GM18858 (cell line): ENCODE measurements around the gene ZNF597.
A peak's percentile ranks its signal among the peaks of the same experiment; 100 is the strongest.

Source experiments
- ATAC-seq: cut with Tn5 transposase; IDR thresholded peaks from one replicate; pipeline ENCODE4 v1.9.1; 2021; ENCODE audit not compliant: unreplicated experiment

The ZNF597 gene

DNA sequence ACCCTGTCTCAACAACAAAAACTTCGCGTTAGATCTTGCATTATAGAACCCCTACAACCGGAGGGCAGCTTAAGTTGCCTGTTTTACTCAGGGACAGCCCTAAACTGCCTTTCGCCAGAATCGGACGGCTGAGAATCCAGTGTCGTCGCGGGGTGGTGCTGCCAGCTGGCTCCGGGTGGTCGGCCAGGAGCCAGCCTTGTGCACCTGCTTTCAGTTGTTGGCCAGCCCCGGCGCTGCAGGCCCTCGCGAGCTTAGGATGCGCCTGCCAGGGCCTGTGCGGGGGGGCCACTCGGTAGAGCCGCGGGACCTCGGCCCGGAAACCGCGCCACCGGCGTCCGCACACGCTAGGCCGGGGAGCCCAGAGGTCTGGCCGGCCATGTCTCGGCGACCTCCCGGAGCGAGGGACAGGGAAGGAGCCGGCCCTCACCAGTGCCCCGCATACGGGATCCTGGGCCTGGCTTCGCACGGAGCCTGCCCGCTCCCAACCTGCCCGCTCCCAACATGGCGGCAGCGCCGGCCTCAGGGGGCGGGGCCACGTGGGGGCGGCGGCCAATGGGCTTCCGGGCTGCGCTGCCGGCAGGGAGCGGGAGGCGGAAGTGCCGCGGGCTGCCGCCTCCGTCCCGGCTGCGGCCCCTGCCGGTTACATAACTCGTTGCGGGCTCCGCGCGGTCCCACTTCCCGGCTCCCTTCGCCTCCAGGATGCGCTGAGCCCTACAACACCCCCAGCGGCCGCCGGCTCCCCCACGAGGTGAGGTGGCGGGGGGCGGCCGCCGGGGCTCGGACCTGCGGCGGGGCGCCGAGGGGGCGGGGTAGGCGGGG, 14.3 kb upstream of the ZNF597 start:
- ATAC-seq = peak; percentile 61

DNA sequence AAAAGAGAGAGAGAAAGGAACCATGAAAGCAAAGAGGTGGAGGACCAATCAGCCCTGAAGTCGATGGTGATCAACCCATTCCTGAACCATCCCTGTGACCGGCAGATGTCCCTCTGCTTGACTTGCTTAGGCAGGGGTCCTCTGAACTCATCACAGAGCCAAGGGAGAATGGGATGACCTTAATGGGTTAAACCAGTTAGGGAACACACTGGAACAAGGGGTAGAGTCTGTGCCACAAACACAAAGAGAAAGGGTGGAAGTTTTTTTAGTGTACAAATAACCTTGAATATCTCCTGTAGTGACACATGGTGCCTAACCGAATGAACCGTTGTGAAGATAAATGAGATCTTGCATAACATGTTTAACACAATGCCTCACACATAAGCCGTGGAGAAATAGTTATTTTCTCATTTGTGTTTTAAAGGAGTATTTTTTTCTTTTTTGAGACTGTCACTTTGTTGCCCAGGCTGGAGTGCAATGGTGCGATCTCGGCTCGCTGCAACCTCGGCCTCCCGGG, 11.4 kb upstream of the ZNF597 start:
- ATAC-seq = no peak

DNA sequence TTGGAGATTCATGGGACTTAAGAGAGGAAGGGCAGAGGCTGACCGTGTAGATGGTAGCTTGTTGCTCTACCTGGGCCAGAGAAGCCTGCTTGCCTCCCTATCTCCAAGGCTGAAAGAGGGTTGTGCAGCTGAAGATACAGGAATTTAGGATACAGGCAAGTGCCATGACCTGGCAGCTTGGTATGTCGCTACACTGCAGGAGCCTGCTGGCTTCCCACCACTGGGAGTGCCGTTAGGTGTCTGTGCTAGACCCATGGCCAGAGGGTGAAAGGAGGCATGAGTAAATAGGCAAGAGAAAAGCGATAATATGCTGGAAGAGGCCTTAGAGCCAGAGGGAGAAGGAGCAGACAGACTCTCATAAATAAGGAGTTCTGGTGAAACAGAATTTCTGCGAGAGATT, 10.8 kb upstream of the ZNF597 start:
- no peak for ATAC-seq

DNA sequence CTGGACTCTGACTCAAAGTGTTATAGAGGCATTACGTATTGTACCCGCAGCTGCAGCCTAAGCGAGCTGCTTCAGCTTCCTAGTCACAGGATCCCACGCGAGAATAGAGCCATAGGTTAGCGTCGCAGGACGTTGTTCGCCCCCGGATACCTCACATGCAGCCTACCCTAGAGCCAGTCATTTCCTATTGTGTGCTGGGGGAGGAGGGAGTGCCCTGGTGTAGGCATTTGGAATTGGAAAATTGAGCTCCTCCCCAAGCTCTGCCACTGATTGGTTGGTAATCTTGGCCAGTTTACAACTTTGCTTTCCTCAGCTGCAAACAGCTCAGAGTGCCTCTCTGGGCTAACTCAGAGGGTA, 706 bp upstream of the ZNF597 start:
- ATAC-seq = no peak

DNA sequence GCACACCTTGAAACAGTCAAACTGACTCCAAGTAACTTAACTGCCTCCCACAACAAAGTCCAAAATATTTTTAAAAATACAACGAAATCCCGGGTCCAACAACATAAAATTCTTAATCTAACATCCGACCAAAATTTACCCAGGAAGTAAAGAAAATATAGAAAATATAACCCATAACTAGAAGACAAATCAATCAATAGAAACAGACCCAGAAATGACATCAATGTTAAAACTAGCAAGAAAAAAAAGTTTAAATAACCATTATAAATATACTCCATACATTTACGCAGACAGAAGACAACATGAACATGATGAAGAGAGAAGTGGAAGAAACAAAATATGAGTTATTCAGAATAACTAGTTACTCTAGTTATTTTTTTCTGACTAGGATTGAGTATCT, 3.7 kb downstream of the ZNF597 start:
- no peak for ATAC-seq

DNA sequence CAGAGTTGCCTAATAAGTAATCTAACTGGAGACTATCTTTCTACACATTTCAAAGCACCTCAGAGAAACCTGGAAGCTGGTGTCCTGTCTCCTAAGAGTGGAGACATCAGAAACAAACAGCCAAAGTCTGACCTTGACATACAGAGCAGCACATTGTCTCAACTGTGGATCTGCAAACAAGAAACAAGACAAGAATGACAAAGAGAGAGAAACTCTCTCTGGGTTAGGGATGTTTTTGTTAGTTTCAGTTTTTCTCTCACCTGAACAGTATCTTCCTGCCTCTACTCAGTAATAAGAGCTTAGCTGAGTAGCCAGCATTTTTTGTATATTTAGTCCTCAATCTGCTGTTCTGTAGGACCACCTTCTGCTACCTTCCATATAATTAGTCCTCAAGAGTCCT, 8.9 kb downstream of the ZNF597 start:
- no peak for ATAC-seq

DNA sequence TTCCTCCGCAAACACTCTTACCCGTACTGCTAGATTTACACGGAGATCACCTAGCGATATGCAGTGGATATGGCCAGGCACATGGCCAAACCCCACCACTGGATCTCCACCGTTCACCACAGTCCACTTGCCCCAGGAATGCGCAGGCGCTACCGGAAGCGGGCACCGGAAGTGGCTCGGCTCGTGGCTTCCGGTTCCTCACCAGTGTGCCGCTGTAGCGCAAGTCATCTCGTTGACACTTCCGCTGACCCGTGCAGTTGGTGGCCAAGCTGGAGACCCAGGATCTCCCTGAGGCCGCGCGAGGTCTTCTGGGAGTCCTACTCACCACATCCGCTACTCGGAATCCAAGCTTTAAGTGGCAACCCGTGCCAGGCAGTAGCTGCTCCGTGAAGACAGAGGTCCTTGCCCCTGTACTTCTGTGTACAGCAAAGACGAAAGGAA, 11.5 kb downstream of the ZNF597 start:
- no peak for ATAC-seq

DNA sequence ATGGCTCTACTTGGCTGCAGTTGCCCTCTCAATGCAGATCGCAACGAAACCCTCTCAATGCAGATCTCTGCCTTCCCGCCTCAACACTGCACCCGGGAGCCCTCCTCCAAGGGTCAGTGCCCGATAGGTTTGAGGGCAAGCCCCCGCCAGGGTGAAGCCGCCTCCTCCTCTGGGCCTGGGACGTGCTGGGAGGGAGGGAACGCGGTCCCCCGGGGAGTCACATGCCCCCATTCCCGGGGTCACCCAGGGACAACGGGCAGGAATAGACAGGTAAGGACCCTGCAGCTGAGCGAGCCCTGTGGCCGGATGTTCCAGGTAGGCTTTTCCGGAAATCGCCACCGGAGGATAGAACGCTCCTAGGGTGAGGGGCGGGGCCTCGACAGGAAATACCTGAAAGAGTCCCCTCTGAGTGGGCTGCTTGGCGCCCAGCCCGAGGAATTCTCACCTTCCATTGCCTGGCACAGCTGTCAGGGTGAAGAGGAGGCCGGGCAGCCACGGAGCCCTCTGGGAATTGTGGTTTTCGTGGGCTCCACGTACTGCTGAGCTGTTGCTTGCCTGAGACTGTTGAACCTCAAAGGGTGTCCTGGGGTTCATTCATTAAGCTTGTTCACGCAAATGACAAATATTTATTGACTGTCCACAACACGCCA, 29.4 kb downstream of the ZNF597 start:
- no peak for ATAC-seq

DNA sequence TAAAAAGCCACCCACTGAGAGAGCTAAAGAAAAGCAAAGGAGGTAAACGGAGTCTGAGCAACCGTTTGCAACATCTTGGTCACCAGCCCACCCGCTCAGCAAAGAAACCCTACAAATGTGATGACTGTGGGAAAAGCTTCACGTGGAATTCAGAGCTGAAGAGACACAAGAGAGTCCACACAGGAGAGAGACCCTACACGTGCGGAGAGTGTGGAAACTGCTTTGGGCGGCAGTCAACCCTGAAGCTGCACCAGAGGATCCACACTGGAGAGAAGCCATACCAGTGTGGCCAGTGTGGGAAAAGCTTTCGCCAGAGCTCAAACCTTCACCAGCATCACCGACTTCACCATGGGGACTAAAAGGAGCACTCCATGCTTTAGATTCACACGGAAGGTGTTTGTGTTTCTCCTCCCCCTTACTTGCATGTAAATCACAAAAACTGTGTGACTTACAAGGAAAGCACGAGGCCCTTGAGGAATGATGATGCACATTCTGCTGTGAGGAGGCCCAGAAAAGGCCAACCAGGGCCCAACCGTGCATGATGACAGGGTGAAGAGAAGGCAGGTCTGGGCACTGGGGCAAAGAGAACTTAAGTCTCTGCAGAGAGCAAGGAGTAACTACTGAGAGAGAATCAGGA, 34.6 kb downstream of the ZNF597 start:
- ATAC-seq = no peak

DNA sequence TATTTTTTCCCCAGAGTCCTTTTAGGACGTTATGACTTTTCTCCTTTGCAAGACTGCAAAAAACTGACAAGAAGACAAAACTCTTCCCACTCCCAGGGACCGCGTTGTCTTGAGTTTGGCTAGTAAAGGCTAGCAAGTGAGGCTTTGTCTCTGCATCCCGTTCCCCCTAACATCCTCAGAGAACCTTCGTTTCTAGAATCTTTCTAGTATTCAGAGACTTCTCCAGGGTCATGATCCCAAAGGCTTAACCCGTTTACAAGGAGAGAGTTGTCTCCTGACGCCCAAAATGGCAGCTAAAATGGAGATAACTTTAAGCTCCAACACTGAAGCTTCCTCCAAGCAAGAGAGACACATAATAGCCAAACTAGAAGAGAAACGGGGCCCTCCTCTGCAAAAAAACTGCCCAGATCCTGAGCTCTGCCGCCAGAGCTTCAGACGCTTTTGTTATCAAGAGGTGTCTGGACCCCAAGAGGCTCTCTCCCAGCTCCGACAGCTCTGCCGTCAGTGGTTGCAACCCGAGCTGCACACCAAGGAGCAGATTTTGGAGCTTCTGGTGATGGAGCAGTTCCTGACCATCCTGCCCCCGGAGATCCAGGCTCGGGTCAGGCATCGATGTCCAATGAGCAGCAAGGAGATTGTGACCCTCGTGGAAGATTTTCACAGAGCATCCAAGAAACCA, 41.4 kb downstream of the ZNF597 start:
- ATAC-seq = no peak

DNA sequence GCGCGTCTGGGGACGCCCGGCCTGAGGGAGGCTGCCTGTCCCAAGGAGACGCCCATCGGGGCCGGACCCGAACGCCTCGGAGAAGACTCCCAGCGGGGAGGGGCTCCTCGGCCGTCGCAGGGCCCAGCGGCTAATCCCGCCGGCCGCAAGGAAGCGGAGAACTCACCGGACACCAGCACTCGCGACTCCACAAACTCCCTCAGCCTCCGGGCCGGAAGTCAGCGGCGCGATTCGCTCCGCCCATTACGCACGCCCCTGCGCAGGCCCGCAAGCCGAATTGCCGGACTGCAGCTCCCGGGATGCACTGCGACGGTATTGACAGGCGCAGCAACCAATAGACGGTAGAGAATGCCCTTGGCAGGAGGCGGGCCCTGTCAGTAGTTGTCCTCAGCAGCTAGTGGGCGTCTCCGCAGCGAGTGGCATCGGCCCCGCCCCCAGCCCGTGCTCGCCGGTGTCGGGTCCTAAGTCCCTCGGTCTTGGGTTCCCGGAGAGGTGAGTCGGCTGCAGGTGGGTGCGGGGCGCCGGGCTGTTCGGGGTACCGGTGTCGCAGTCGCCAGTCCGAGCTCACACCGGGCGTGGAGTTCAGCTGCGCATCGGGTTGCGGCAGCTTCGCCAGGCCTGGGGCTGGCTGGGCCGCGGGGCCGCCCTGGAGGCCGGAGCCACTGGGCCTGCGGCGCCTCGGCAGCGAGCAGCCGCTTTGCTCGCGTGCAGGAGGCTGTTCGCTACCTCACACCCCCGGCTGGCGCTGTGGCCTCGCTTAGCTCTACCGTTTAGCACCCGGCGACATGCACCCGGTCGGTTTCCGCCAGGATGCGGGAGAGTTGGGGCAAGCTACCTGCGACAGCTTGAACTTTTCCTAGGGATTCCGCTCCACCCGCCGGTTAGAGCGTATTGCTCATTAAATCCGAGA, 42.3 kb downstream of the ZNF597 start, which contains the start of the genes ZNF174 and ZSCAN32:
ZNF174 (plus strand) TSS at position 437 of the 910 bp plus-strand sequence. CDS start 790 bp downstream, outside the sequence.
ZSCAN32 (minus strand) TSS at position 226 of the 910 bp plus-strand sequence. CDS start 3,447 bp downstream, outside the sequence.
- ATAC-seq = peak; percentile 94

DNA sequence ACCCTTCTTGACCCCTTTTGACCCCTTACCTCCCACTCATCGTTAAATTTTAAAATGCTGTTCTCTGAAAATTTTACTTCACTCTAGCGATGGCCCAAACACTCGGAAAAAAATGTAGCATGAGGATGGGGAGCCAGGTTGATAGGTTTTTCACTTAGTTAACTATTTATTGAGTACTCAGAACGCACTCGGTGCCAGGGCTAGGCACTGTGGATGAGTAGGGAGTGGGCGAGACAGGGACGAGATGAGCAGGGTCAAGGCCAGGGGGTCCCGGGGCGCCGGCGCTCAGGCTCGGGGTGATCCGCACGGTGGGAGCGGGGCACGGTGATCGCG, 42.9 kb downstream of the ZNF597 start:
- no peak for ATAC-seq

DNA sequence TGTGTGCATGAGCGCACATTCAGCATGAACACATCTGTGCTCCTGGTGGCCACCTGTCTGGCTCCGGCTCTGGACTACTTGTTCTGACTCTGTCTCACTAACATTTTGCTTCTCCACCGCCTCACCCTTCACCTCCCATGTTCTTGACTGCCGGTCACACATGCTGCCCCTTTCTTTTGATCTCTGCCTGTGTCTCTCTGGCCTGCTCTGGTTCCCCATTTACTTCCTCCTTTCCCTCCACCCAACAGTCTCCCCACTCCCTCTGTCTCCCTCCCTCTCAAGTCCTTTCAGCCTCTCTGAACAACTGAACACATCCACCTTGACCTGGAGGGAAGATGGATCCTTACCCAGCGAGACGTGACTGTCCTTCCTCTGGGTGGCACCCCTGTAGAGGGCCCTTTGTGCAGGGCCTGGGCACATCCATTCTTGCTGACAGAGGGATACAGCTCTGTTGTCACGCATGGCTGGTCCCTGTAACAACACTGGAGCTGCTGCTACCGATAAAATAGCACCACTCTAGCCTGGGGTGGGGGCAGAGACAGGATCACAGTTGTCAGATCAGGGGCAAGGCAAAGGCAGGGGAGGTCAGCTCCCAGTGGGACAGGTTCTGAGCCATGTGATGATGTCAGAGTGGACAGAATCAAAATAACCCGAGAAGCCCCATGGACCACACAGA, 53.5 kb downstream of the ZNF597 start:
- no peak for ATAC-seq

DNA sequence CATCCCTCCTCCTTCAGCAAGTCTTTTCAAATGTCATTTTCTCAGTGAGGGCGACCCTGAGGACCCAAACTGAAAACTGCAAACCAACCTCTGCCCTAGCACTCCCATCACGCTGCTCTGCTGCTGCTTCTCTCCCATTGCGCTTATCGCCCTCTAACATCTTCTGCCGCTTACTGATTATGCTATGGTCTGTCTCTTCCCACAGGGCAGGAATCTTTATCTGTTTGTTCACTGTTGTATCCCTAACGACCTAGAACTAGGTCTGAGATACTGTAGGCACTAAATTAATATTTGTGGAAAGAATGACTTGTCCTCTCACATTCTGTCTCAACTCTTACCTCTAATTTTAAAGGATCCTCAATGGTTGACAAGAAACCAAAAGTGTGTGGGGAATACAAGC, 55.0 kb downstream of the ZNF597 start:
- no peak for ATAC-seq

DNA sequence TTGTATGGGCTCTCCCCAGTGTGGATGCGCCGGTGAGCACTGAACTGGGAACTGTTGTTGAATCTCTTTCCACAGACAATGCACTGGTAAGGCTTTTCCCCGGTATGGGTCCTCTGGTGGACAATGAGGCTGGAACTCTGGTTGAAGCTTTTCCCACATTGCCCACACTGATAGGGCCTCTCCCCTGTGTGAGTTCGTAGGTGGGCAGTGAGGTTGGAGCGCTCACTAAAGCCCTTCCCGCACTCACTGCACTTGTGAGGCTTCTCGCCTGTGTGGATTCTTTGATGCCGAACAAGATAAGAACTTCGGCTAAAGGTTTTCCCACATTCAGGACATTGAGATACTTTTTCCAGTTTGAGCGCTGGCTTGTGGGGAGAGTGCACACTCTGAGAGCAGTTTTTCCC, 60.3 kb downstream of the ZNF597 start:
- ATAC-seq = no peak
